ENCODE measurements around the gene TUT4.
A peak's percentile ranks its signal among the peaks of the same experiment; 100 is the strongest.

Gene TUT4

DNA sequence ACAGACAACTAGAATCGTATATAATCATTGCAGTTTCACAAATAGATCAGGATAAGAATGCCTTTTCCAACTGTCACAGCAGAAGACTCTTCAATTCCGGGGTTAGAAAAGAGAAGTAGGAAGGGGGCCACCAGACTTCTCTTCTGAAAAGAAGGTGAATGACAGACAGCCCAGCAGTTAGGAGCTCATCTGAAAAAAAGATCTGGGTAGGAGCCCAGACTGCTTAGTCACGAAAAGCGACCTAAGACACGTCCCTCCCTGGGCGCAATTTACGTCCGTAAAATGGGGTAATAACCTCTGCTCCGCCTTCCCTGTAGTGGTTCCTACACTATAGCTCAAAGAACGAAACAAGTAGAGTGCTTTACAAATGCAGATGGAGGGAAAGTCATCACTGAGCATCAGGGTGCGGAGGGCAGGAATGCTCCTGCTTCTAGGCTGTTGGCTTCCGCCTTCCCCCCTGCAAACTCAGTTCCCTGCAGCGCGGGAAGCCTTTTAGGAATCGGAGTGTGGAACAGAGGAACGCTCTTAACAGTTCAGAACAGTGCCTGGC lies 149.3 kb downstream of the TUT4 start:
- DNase-seq: peak; percentile 77 to 83

DNA sequence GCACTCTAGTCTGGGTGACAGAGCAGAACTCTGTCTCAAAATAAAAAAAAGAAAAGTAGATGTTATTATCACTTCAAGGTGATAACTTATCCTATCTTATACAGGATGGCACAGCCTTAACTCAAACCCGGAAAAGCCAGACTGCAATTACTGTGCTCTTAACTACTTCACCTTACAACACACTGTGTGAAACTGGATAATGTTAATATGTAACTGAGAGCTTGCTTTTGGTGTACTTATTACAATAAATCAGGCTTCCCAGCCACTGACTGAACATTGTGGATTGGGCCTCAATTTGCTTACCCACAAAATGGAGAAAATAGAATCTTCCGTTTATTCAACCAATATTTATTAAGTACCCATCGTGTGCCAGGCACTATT lies 150.0 kb downstream of the TUT4 start:
- DNase-seq: no peak

GRCh38 chr1:52400131-52400530 lies 152.8 kb downstream of the TUT4 start:
- DNase-seq: no peak

- DNase-seq: no peak
Observed at GRCh38 chr1:52399629-52400028, 153.3 kb downstream of the TUT4 start.

DNA sequence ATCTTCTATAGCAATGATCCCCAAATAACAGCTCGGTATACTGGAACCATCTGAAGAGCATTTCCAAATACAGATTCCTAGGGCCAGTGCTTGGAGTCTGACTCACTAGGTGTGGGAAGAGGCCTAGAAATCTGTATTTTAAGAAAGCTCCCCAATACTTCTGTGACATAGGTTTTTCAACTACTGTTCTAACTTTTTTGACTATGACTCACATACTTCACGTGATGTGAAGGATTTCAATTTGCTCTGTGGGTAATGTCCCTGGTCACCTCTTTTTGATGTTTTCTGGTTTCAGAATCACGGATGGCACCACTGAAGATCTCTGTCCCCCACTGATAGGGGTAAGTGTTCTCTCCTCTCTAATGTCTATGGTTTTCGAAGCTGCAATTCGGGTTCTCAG lies 159.7 kb downstream of the TUT4 start:
- no peak for DNase-seq

DNA sequence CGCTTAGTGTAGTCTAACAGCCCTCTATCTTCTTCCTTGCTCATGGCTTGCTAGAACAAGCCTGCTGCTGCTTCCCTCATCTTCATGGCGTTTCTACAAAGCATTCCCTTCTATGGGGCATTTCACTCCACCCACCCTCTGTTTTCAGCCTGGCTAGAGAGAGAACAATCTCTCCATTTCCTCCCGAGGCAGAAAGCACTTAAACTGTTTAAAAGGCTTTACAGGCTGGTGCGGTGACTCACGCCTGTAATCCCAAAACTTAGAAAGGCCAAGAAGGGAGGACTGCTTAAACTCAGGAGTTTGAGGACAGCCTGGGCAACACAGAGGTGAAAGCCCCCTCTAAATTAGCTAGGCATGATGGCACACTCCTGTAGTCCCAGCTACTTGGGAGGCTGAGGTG lies 166.4 kb downstream of the TUT4 start:
- DNase-seq: no peak

- no peak for DNase-seq
Observed at GRCh38 chr1:52385376-52385775, 167.5 kb downstream of the TUT4 start.

All from AML-193 (cell line).